Left lung (tissue), 10 donors: ENCODE measurements around the gene TEAD1. TPM values are rescaled to one million over a fixed set of nuclear protein-coding genes. Genes with fewer than 3 reads are reported as not detected.

Experiments used
- ATAC-seq: fragments of 200-7000 bp; cut with Tn5 transposase; one replicate; pipeline ENCODE4 v1.9.1; 2020; ENCODE audit warnings: moderate library complexity
- DNase-seq, 4 donors: peaks; one replicate each; pipeline ENCODE4 v3.0.0-alpha.2; 2013 to 2020
- H3K27ac ChIP-seq, 2 donors: fragments of 200-600 bp; sonication (generic) in 1 of 2; one replicate each; pipeline versions ENCODE4 v1.5.0 to v1.8.0; 2020 to 2021
- H3K27me3 ChIP-seq, 2 donors: fragments of 200-600 bp; sonication (generic) in 1 of 2; one replicate each; pipeline versions ENCODE4 v1.5.0 to v1.8.0; 2020 to 2021
- H3K36me3 ChIP-seq, 2 donors: fragments of 200-600 bp; sonication (generic) in 1 of 2; one replicate each; pipeline versions ENCODE4 v1.5.0 to v1.8.0; 2020 to 2021
- H3K4me1 ChIP-seq, 2 donors: fragments of 200-600 bp; one replicate each; pipeline ENCODE4 v1.8.0; 2021
- H3K4me3 ChIP-seq, 2 donors: fragments of 200-600 bp; sonication (generic) in 1 of 2; one replicate each; pipeline versions ENCODE4 v1.5.0 to v1.8.0; 2020 to 2021; ENCODE audit warnings: mild to moderate bottlenecking in 1 of 2
- H3K9me3 ChIP-seq, 2 donors: fragments of 200-600 bp; sonication (generic) in 1 of 2; one replicate each; pipeline versions ENCODE4 v1.5.0 to v1.8.0; 2020 to 2021
- intact Hi-C, 2 donors: fragments of 100-400 bp; cut with DNase I; formaldehyde crosslinking; loops; one replicate each; pipeline versions ENCODE4 v1.11.2 to v1.14.2; 2022
- polyA plus RNA-seq, 6 donors: library from polyadenylated mRNA; unstranded; fragments of 120-200 nt; gene quantifications; one replicate each; pipeline ENCODE4 v1.2.1, GENCODE V29; 2013; ENCODE audit not compliant: insufficient read length in 6 of 6
- total RNA-seq, 2 donors: library from RNA; stranded (reverse); fragmentation: NEBNext Ultra II Directional; extraction: Animal tissue kit (Norgen Biotek cat#: 25700); gene quantifications; one replicate each; pipeline ENCODE4 v1.2.1, GENCODE V29; 2021
- TF ChIP-seq, protein P1 (sequence below), 2 donors: fragments of 200-600 bp; sonication (generic) in 1 of 2; IDR thresholded peaks; one replicate each; pipeline versions ENCODE4 v1.5.0 to v1.8.0; 2021; ENCODE audit warnings: antibody characterized with exemption in 2 of 2
- donor health status: DM: no; HTN: yes; CAD: no.
- donor health status: DM: no; HTN: no; CAD: no.

The TEAD1 gene
- total and polyA plus RNA-seq, 8 donors, result 58.1 to 106 (median 86.9) TPM

DNA sequence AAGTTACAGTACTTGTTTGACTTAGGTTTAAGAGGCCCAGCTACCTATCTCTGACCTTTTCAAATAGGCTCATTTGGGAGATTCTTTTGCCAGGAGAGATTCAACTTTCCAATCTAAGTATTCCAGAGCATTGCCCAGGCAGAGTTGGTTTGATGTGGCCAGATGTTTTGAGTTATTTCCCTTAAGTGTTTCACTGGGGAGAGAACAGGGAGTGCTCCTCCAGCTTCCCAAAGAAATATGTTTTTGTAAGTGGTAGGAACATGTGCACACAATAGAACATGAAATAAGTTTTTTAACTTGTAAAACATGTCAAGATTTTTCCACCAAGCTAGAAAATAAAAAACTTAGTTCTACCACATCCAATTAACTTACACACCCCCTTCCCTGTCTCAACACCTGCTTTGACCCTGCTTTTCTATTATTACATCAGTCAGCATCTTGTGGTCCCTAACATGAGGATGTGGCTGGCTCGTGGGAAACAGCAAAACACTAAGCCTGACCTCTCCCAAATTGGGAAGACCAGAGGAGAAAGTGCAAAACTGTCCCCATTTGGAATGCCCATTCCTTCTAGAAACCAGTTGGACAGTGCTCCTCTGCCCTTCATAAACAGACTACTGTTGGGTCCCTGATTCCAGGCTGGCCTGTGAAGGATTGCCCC lies 264.5 kb downstream of the TEAD1 start:
- ATAC-seq, result no peak
- TF ChIP-seq, protein P1, sequence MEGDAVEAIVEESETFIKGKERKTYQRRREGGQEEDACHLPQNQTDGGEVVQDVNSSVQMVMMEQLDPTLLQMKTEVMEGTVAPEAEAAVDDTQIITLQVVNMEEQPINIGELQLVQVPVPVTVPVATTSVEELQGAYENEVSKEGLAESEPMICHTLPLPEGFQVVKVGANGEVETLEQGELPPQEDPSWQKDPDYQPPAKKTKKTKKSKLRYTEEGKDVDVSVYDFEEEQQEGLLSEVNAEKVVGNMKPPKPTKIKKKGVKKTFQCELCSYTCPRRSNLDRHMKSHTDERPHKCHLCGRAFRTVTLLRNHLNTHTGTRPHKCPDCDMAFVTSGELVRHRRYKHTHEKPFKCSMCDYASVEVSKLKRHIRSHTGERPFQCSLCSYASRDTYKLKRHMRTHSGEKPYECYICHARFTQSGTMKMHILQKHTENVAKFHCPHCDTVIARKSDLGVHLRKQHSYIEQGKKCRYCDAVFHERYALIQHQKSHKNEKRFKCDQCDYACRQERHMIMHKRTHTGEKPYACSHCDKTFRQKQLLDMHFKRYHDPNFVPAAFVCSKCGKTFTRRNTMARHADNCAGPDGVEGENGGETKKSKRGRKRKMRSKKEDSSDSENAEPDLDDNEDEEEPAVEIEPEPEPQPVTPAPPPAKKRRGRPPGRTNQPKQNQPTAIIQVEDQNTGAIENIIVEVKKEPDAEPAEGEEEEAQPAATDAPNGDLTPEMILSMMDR (IDR thresholded peaks at IDR 0.05), result no peak

DNA sequence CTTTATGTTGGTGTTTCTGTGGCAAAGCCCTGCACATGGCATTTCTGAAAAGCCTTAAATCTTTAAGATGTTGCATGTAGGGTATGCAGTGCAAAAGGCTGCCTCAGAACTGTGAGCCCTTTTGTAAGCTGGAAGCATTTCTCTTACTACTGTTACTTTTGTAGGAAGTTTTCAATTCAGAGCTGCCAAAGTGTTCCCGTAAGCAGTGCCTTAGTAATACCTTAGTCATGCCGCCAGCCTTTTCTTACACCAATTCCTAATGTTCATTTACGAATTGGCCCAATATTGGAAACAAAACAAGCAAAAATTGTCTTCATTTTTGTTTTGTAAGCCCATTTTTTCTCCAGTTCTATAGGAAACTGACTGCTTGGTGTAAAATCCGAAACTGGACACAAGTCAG lies 267.4 kb downstream of the TEAD1 start:
- Histone ChIP-seq H3K36me3 (peaks cover 0 to 24% of the 10 kb centered on the region in 2 donors), H3K27me3 (no peaks in the 10 kb centered on the region), H3K9me3 (peaks cover 0 to 5% of the 10 kb centered on the region in 2 donors), H3K4me1 (no peaks in the 10 kb centered on the region), H3K27ac (no peak overlapping the region), H3K4me3 (no peak overlapping the region)
- intact Hi-C loops, result no loop called here
- no peak for DNase-seq
- TF ChIP-seq, protein P1 (IDR thresholded peaks at IDR 0.05), result no peak
- no peak for ATAC-seq

More for the DNA sequence above, 264.5 kb downstream of the TEAD1 start:
- Histone ChIP-seq H3K36me3 (peaks cover 0 to 24% of the 10 kb centered on the region in 2 donors), H3K27ac (no peak overlapping the region), H3K4me1 (no peaks in the 10 kb centered on the region), H3K27me3 (no peaks in the 10 kb centered on the region), H3K9me3 (no peaks in the 10 kb centered on the region), H3K4me3 (no peak overlapping the region)
- intact Hi-C loops, result no loop called here
- no peak for DNase-seq

DNA sequence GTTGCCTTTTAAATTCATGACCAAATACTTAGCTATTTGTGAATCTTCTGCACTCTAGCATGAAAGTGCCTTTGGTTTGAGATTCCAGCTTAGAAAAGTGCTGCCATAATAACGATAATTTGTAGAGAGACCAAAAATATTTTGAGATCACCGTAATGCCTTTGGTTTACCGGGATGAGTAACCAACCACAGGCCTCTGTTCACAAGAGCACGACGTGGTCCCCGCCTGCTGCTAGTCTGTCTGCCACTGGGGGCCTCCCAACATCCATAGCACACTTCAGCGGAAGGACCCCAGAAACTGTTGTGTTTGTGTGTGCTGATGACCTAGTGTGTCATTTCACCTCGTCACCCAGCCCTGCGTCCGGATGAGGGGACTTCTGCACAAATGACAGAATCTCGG lies 267.9 kb downstream of the TEAD1 start:
- ATAC-seq (no peak), DNase-seq (no peak)
- Histone ChIP-seq H3K9me3 (peaks cover 0 to 5% of the 10 kb centered on the region in 2 donors), H3K27ac (no peak overlapping the region), H3K4me1 (no peaks in the 10 kb centered on the region), H3K27me3 (no peaks in the 10 kb centered on the region), H3K36me3 (peaks cover 0 to 24% of the 10 kb centered on the region in 2 donors), H3K4me3 (no peak overlapping the region)
- intact Hi-C loops, result no loop called here
- TF ChIP-seq, protein P1 (IDR thresholded peaks at IDR 0.05), result no peak

DNA sequence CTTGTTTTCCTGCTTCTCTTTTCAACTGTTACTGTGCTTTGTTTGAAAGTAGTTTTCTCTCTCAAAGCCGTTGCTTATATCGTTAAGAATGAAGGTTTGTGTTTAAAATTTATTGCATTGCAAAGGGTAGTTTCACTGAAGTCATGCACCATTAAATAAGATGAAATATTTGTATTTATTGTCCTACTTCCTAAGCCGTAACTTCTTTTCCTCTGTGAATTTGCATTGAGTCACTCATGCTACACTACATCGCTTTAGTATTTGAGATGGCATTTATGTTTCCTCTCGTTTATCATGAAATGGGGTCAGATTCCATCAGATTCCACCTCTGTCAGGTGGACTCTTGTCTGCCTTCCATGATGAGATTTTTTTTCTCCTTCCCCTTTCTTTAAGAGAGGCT lies 269.1 kb downstream of the TEAD1 start:
- intact Hi-C loops, result no loop called here
- Histone ChIP-seq H3K27me3 (no peaks in the 10 kb centered on the region), H3K36me3 (peaks cover 0 to 21% of the 10 kb centered on the region in 2 donors), H3K27ac (no peak overlapping the region), H3K4me1 (no peaks in the 10 kb centered on the region), H3K9me3 (peaks cover 0 to 5% of the 10 kb centered on the region in 2 donors), H3K4me3 (no peak overlapping the region)
- ATAC-seq (no peak), DNase-seq (no peak)
- TF ChIP-seq, protein P1 (IDR thresholded peaks at IDR 0.05), result no peak

DNA sequence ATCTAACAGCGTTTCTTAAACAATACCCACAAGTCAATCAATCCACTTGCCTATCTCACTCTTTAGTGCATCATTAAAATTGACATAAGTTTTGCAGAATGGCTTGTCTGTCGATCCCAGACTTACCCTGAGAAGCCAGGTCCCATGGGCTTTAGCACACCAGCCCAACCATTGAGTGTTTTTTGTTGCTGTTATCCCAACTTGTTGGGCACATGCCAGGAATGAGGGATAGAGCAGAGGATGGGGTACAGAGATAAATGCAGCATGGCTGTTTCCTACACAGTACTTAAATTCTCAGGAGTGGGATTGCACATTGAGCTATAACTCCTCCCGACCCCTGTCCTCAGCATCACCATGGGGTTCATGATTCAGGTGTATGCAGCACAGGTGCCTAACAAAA lies 270.7 kb downstream of the TEAD1 start:
- Histone ChIP-seq H3K27me3 (no peaks in the 10 kb centered on the region), H3K4me3 (no peak overlapping the region), H3K9me3 (peaks cover 0 to 5% of the 10 kb centered on the region in 2 donors), H3K36me3 (peaks cover 0 to 8% of the 10 kb centered on the region in 2 donors), H3K4me1 (no peaks in the 10 kb centered on the region), H3K27ac (no peak overlapping the region)
- DNase-seq (no peak), ATAC-seq (no peak)
- intact Hi-C loops, result no loop called here
- TF ChIP-seq, protein P1 (IDR thresholded peaks at IDR 0.05), result no peak
